Lower leg skin (tissue), 4 donors: ENCODE data around the gene CLASP2. TPM values are rescaled to one million over a fixed set of nuclear protein-coding genes. Genes with fewer than 3 reads are reported as not detected.

Experiments
- DNase-seq, 2 donors: peaks; one replicate each; pipeline ENCODE4 v3.0.0-alpha.2; 2019; ENCODE audit warnings: low spot score in 2 of 2
- H3K4me3 ChIP-seq: fragments of 200-600 bp; sonication (generic); 2 replicates; pipeline ENCODE4 v1.5.1; 2017; ENCODE audit warnings: mild to moderate bottlenecking, low read depth; ENCODE audit not compliant: poor library complexity, severe bottlenecking
- POLR2A ChIP-seq, 2 donors: fragments of 450-650 bp; IDR thresholded peaks; one replicate each; pipeline ENCODE4 v1.6.1; 2016 to 2017; ENCODE audit warnings: antibody characterized with exemption in 2 of 2, mild to moderate bottlenecking in 1 of 2, moderate library complexity in 1 of 2
- WGBS, 2 donors: methylation state at CpG; one replicate each; pipeline ENCODE4 v1.1.5; 2018; 5-methylcytosine and 5-hydroxymethylcytosine counted together
- intact Hi-C: fragments of 100-400 bp; cut with DNase I; formaldehyde crosslinking; loops from one replicate; pipeline ENCODE4 v1.15.0; 2023; ENCODE audit warnings: low total_unique reads
- total RNA-seq, 4 donors: library from RNA; depleted of rRNA; stranded (reverse); fragments of >200 nt; gene quantifications; one replicate each; pipeline ENCODE4 v1.1.0, GENCODE V29; 2016
- TF ChIP-seq, protein P1 (sequence below), 3 donors: fragments of 450-650 bp; IDR thresholded peaks; one replicate each; pipeline ENCODE4 v1.5.1; 2016; ENCODE audit warnings: antibody characterized with exemption in 3 of 3, mild to moderate bottlenecking in 3 of 3, moderate library complexity in 2 of 3

CLASP2 gene
- total RNA-seq, 4 donors from 2014 or later: 27.2 to 76.8 (median 49.8) TPM

DNA sequence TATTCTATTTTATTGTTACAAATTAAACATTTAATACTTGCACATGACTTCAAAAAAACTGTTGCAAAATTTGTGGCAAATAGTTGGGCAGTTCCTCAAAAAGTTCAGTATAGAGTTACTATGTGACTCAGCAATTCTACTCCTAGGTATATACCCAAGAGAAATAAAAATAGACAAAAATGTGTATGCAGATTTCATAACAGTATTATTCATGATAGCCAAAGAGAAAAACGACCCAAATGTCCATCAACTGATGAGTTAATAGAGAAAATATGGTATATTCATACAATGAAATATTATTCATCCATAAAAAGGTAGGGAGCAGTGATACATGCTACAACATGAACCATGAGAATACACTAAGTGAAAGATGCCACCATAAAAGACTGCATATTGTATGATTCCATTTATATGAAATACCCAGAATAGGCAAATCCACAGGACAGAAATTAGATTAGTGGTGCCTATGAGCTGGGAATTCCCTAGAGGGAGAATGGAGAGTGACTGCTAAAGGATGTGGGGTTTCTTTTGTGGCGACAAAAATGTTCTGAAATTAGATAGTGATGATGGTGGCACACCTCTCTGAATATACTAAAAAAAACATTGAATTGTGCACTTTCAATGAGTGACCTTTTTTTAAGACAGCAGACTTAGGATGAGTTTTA is 31.6 kb upstream of the CLASP2 start:
- no peak for TF ChIP-seq POLR2A (IDR thresholded peaks at IDR 0.05)
- TF ChIP-seq, protein P1, sequence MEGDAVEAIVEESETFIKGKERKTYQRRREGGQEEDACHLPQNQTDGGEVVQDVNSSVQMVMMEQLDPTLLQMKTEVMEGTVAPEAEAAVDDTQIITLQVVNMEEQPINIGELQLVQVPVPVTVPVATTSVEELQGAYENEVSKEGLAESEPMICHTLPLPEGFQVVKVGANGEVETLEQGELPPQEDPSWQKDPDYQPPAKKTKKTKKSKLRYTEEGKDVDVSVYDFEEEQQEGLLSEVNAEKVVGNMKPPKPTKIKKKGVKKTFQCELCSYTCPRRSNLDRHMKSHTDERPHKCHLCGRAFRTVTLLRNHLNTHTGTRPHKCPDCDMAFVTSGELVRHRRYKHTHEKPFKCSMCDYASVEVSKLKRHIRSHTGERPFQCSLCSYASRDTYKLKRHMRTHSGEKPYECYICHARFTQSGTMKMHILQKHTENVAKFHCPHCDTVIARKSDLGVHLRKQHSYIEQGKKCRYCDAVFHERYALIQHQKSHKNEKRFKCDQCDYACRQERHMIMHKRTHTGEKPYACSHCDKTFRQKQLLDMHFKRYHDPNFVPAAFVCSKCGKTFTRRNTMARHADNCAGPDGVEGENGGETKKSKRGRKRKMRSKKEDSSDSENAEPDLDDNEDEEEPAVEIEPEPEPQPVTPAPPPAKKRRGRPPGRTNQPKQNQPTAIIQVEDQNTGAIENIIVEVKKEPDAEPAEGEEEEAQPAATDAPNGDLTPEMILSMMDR (IDR thresholded peaks at IDR 0.05): no peak
- intact Hi-C loops: no loop called here
- H3K4me3 ChIP-seq: no peak overlapping the region
- DNase-seq: no peak
- 37 to 44% methylated on average over 2 of the region's 2 CpGs for WGBS, 2 donors

- intact Hi-C loops: no loop called here
- H3K4me3 ChIP-seq: no peak overlapping the region
- WGBS, 2 donors: 56 to 72% methylated on average over 7 of the region's 7 CpGs
- DNase-seq: no peak
- TF ChIP-seq POLR2A (IDR thresholded peaks at IDR 0.05): no peak
- TF ChIP-seq, protein P1 (IDR thresholded peaks at IDR 0.05): no peak
Observed at GRCh38 chr3:33746416-33747116, 28.5 kb upstream of the CLASP2 start.

GRCh38 chr3:33737146-33737545 is 19.1 kb upstream of the CLASP2 start:
- intact Hi-C loops: no loop called here
- TF ChIP-seq, protein P1 (IDR thresholded peaks at IDR 0.05): no peak
- no peak for TF ChIP-seq POLR2A (IDR thresholded peaks at IDR 0.05)
- 58 to 72% methylated on average over 1 of the region's 1 CpG for WGBS, 2 donors

DNA sequence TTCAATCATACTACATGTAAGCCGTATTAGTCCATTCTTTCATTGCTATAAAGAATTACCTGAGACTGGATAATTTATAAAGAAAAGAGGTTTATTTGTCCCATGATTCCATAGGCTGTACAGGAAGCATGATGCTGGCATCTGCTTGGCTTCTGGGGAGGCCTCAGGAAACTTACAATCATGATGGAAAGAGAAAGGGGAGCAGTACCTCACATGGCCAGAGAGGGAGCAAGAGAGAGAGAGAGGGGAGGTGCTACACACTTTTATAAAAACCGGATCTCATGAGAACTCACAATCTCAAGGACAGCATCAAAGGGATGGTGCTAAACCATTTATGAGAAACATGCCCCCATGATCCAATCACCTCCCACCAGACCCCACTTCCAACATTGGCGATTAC is 14.3 kb upstream of the CLASP2 start:
- DNase-seq: no peak
- no peak overlapping the region for H3K4me3 ChIP-seq
- intact Hi-C loops: no loop called here
- TF ChIP-seq, protein P1 (IDR thresholded peaks at IDR 0.05): no peak
- no peak for TF ChIP-seq POLR2A (IDR thresholded peaks at IDR 0.05)
- 94 to 96% methylated on average over 3 of the region's 3 CpGs for WGBS, 2 donors

More at GRCh38 chr3:33737146-33737545, 19.1 kb upstream of the CLASP2 start:
- no peak for DNase-seq
- no peak overlapping the region for H3K4me3 ChIP-seq

DNA sequence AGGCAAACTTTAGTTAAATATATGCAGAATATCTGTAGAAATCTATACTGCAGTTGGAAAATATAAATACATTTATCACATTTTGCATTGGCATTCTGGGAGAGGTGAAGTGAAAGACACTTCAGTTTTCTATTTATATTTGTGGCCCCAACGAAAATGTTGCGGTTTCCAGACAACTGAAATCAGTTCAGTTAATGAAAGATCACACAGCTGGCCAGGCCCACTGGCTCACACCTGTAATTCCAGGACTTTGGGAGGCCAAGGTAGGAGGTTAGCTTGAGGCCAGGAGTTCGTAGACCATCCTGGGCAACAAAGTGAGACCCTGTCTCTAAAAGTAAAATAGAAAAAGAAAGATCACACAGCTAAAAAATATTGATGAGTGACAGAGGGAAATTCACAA is 11.9 kb upstream of the CLASP2 start:
- no peak for TF ChIP-seq POLR2A (IDR thresholded peaks at IDR 0.05)
- TF ChIP-seq, protein P1 (IDR thresholded peaks at IDR 0.05): no peak
- intact Hi-C loops: no loop called here
- WGBS, 2 donors: 81 to 82% methylated on average over 3 of the region's 3 CpGs
- no peak overlapping the region for H3K4me3 ChIP-seq
- DNase-seq: no peak
